Adrenal gland (tissue), 5 donors: Measurements from ENCODE around the gene SLIT3.

Experiments
- POLR2A ChIP-seq, 2 donors: fragments of 450-650 bp; IDR thresholded peaks; one replicate each; pipeline ENCODE4 v1.6.1; 2017; ENCODE audit warnings: antibody characterized with exemption in 2 of 2, mild to moderate bottlenecking in 2 of 2, moderate library complexity in 1 of 2
- TF ChIP-seq, protein P1 (sequence below), 6 experiments: fragments of 450-650 bp in 4 of 6; fragments of 200-600 bp in 2 of 6; sonication (generic) in 1 of 6; IDR thresholded peaks; 1 replicate in 5 of 6; 2 replicates in 1 of 6; pipeline versions ENCODE4 v1.5.1 to v1.8.0; 2016 to 2021; ENCODE audit warnings: antibody characterized with exemption in 6 of 6, mild to moderate bottlenecking in 2 of 6, moderate library complexity in 1 of 6
- donor health status: DM: no; HTN: no; CAD: no.

DNA sequence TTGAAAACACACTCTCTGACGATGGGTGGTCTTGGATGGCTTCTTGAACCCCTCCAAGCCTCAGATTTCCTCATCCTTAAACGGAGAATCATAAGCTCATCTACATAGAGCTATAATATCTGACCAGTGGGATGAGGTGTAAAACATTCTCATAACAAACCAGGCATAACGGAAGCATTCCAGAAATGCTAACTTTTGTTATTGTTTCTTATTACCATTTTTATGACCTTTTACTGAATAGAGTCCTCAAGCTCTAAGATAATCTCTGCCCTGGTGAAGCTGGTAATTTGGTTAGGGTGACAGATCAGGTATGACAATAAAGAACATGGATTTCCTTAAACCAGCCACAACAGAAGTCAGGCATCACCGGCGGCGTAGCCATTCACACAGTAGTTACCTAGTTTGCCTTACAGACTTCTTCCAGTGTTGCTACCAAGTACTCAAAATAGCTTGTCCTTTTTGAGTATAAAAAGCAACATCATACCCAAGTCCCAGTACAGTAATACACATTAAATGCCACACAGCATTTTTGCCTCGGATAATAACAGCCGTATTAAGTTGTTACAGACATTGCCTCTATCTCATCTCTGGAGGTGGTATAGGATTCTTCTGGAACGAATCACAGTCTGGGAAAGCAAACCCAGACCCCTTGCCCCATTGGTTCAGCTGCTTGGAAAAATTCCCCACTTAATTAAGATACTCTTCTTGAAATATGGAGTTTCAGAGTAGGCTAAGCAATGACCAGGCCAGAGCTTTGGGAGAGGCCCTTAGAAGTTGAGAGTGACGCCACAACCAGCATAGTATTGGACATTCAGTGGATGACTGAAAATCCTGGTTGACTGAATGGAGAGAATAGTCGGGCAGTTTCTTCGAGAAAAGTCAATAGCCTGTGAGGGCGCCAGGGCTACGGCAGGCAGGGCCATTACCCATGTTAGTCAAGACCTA is 252.5 kb downstream of the SLIT3 start:
- TF ChIP-seq, protein P1, sequence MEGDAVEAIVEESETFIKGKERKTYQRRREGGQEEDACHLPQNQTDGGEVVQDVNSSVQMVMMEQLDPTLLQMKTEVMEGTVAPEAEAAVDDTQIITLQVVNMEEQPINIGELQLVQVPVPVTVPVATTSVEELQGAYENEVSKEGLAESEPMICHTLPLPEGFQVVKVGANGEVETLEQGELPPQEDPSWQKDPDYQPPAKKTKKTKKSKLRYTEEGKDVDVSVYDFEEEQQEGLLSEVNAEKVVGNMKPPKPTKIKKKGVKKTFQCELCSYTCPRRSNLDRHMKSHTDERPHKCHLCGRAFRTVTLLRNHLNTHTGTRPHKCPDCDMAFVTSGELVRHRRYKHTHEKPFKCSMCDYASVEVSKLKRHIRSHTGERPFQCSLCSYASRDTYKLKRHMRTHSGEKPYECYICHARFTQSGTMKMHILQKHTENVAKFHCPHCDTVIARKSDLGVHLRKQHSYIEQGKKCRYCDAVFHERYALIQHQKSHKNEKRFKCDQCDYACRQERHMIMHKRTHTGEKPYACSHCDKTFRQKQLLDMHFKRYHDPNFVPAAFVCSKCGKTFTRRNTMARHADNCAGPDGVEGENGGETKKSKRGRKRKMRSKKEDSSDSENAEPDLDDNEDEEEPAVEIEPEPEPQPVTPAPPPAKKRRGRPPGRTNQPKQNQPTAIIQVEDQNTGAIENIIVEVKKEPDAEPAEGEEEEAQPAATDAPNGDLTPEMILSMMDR (IDR thresholded peaks at IDR 0.05): no peak
- no peak for TF ChIP-seq POLR2A (IDR thresholded peaks at IDR 0.05)
